GOT3 (cell line): Measurements from ENCODE around the gene SKP1.
"Not testable (repeated sequence)": the region's sequence is repeated elsewhere in the genome, so short reads cannot be mapped to it uniquely, and the experiment has no call there.

Source experiments
- DNase-seq: peaks from one replicate; lab custom pipeline; 2025; ENCODE audit warnings: mixed read lengths; lab: John Stamatoyannopoulos, UW

The SKP1 gene

GRCh38 chr5:134176511-134177368 is at the start of gene SKP1:
Gene SKP1, minus strand, starts transcription at chr5:134176950. Its CDS starts 2,928 bp downstream, at chr5:134174022.
- peak; percentile 82 for DNase-seq

- DNase-seq: peak; percentile 99
These were observed 49.2 kb upstream of the SKP1 start, which contains the start of gene PPP2CA for GRCh38 chr5:134225780-134226440. Gene PPP2CA, minus strand, starts transcription at chr5:134226073. Its CDS starts 212 bp downstream, at chr5:134225861.

- DNase-seq: no peak
These were observed 48.4 kb upstream of the SKP1 start for GRCh38 chr5:134224888-134225779.

- no peak for DNase-seq
These were observed 46.9 kb upstream of the SKP1 start for GRCh38 chr5:134223406-134224248.

- not testable (repeated sequence) for DNase-seq
These were observed 44.9 kb upstream of the SKP1 start for GRCh38 chr5:134221690-134222089.

GRCh38 chr5:134215757-134216156 is 39.0 kb upstream of the SKP1 start:
- no peak for DNase-seq

- DNase-seq: not testable (repeated sequence)
These were observed 34.7 kb upstream of the SKP1 start for GRCh38 chr5:134211263-134212031.

GRCh38 chr5:134209477-134210245 is 32.9 kb upstream of the SKP1 start:
- no peak for DNase-seq

GRCh38 chr5:134207696-134208095 is 30.9 kb upstream of the SKP1 start:
- no peak for DNase-seq

- DNase-seq: no peak
These were observed 29.9 kb upstream of the SKP1 start for GRCh38 chr5:134206627-134207160.

GRCh38 chr5:134204575-134204974 is 27.8 kb upstream of the SKP1 start:
- no peak for DNase-seq

- DNase-seq: no peak
These were observed 26.9 kb upstream of the SKP1 start for GRCh38 chr5:134203630-134204029.

GRCh38 chr5:134195666-134196065 is 18.9 kb upstream of the SKP1 start:
- no peak for DNase-seq

- DNase-seq: no peak
These were observed 12.3 kb upstream of the SKP1 start for GRCh38 chr5:134189031-134189430.

- no peak for DNase-seq
These were observed 11.3 kb upstream of the SKP1 start for GRCh38 chr5:134188092-134188491.

- peak; percentile 17 for DNase-seq
These were observed 7.7 kb upstream of the SKP1 start for GRCh38 chr5:134184155-134185135.

GRCh38 chr5:134183481-134183880 is 6.7 kb upstream of the SKP1 start:
- DNase-seq: no peak

- DNase-seq: no peak
These were observed 1.3 kb upstream of the SKP1 start for GRCh38 chr5:134178096-134178419.
